A673 (cell line): Measurements from ENCODE around the gene MILR1. TPM values are rescaled to one million over a fixed set of nuclear protein-coding genes. Genes with fewer than 3 reads are reported as not detected.
"Not testable (repeated sequence)": the region's sequence is repeated elsewhere in the genome, so short reads cannot be mapped to it uniquely, and the experiment has no call there.

Source experiments
- BruUV-seq: library from RNA; stranded (reverse); fragments of 400-500 nt; replicated peaks from 2 replicates; lab custom pipeline; 2021; lab: Mats Ljungman, UMichigan
- CTCF ChIA-PET: fragments of 300-600 bp; sonication (Branson Sonifier 250); formaldehyde crosslinking; loops from one replicate; lab custom pipeline; 2022; ENCODE audit warnings: antibody characterized with exemption; lab: Charles Lee
- POLR2A ChIA-PET: fragments of 300-600 bp; sonication (Branson Sonifier 250); formaldehyde crosslinking; loops from one replicate; lab custom pipeline; 2022; ENCODE audit warnings: antibody characterized with exemption; ENCODE audit not compliant: low non-redundant PET; lab: Charles Lee
- DNase-seq: peaks from one replicate; pipeline ENCODE4 v3.0.0-alpha.2; 2015; ENCODE audit warnings: low spot score
- H3K27ac ChIP-seq: fragments of 200-600 bp; sonication (generic); 2 replicates; pipeline ENCODE4 v1.5.1; 2016; ENCODE audit warnings: mixed run types, low read depth, mild to moderate bottlenecking, mixed read lengths, antibody characterized with exemption, low read length; ENCODE audit not compliant: poor library complexity, severe bottlenecking
- H3K27me3 ChIP-seq: fragments of 200-600 bp; sonication (generic); replicated peaks from 2 replicates; pipeline ENCODE4 v1.6.1; 2017; ENCODE audit warnings: mixed run types, low read depth, mild to moderate bottlenecking, mixed read lengths, antibody characterized with exemption, low read length; ENCODE audit not compliant: insufficient read depth, poor library complexity
- H3K36me3 ChIP-seq: fragments of 200-600 bp; sonication (generic); 2 replicates; pipeline ENCODE4 v1.6.1; 2016; ENCODE audit warnings: mixed run types, mild to moderate bottlenecking, mixed read lengths, antibody characterized with exemption, low read length; ENCODE audit not compliant: insufficient read depth, poor library complexity, severe bottlenecking
- H3K4me1 ChIP-seq: fragments of 200-600 bp; sonication (generic); 2 replicates; pipeline ENCODE4 v1.6.1; 2017; ENCODE audit warnings: mixed run types, mild to moderate bottlenecking, mixed read lengths, antibody characterized with exemption, low read length; ENCODE audit not compliant: insufficient read depth, poor library complexity, severe bottlenecking
- H3K4me3 ChIP-seq: fragments of 200-600 bp; sonication (generic); 2 replicates; pipeline ENCODE4 v1.5.1; 2016; ENCODE audit warnings: low read depth, mixed run types, mild to moderate bottlenecking, mixed read lengths, low read length; ENCODE audit not compliant: poor library complexity, severe bottlenecking
- H3K9me3 ChIP-seq: fragments of 200-600 bp; sonication (generic); 2 replicates; pipeline ENCODE4 v1.6.1; 2016; ENCODE audit warnings: mixed run types, low read depth, mild to moderate bottlenecking, mixed read lengths, antibody characterized with exemption, low read length; ENCODE audit not compliant: poor library complexity, severe bottlenecking
- EZH2 ChIP-seq: fragments of 200-600 bp; sonication (generic); IDR thresholded peaks from 2 replicates; pipeline ENCODE4 v1.6.1; 2017; ENCODE audit warnings: borderline replicate concordance, low read depth, mild to moderate bottlenecking, mixed read lengths, antibody characterized with exemption, low read length; ENCODE audit not compliant: poor library complexity, severe bottlenecking
- intact Hi-C: fragments of 100-400 bp; cut with micrococcal nuclease; formaldehyde crosslinking; loops from one replicate; pipeline ENCODE4 v1.10.0; 2022; ENCODE audit not compliant: unreplicated experiment
- total RNA-seq: library from RNA; stranded (reverse); gene quantifications from 2 replicates; pipeline ENCODE4 v1.2.3, GENCODE V29; 2021
- TF ChIP-seq, protein P1 (sequence below): fragments of 300-800, 200-600 bp; sonication (generic); conservative IDR thresholded peaks from 2 replicates; pipeline ENCODE4 v1.5.1; 2017; ENCODE audit warnings: low read depth, mild to moderate bottlenecking, antibody characterized with exemption, low read length, moderate library complexity, mixed read lengths

Gene MILR1
- total RNA-seq, 1 experiment from 2014 or later = not detected

GRCh38 chr17:64418506-64419339 lies 30.2 kb upstream of the MILR1 start:
- Histone ChIP-seq H3K27ac (no peak overlapping the region), H3K4me3 (no peak overlapping the region), H3K36me3 (no peaks in the 10 kb centered on the region), H3K27me3 (no peaks in the 10 kb centered on the region), H3K9me3 (no peaks in the 10 kb centered on the region), H3K4me1 (no peaks in the 10 kb centered on the region)
- ChIA-PET CTCF (interaction anchor here (0.6 to 2.9 kb wide), 12 partner anchors 23 to 585 kb away, joined by 3 to 20 read pairs (median 4); no protein-coding TSS in a partner anchor), POLR2A (no interaction called here)
- intact Hi-C loops = loop anchor here (1.0 kb wide), 2 partner anchors 97 to 111 kb away; no protein-coding TSS in a partner anchor
- TF ChIP-seq EZH2 = no peak
- TF ChIP-seq, protein P1, sequence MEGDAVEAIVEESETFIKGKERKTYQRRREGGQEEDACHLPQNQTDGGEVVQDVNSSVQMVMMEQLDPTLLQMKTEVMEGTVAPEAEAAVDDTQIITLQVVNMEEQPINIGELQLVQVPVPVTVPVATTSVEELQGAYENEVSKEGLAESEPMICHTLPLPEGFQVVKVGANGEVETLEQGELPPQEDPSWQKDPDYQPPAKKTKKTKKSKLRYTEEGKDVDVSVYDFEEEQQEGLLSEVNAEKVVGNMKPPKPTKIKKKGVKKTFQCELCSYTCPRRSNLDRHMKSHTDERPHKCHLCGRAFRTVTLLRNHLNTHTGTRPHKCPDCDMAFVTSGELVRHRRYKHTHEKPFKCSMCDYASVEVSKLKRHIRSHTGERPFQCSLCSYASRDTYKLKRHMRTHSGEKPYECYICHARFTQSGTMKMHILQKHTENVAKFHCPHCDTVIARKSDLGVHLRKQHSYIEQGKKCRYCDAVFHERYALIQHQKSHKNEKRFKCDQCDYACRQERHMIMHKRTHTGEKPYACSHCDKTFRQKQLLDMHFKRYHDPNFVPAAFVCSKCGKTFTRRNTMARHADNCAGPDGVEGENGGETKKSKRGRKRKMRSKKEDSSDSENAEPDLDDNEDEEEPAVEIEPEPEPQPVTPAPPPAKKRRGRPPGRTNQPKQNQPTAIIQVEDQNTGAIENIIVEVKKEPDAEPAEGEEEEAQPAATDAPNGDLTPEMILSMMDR = peak; percentile 71
- BruUV-seq = no TSS peak
- peak; percentile 71 for DNase-seq

DNA sequence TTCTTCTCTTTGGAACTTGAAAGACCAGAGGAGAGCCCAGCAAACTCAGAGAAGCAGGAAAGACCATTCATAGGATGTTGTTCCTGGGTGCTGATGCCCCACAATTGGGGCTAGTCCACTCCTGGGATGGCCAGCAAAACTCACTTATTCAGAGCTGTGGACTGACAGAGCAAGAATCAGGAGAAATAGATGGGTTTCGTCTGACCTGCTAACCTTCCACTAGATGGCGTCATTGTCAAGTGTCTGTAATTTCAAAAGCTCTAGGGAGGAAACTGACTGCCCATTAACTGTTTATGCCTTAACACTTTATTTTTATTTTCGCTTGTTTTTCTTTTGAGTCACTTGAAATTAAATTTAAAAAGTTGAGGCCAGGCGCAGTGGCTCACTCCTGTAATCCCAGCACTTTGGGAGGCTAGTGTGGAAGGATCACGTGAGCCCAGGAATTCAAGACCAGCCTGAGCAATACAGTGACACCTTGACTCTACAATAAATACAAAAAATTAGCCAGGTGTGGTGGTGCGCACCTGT lies 28.7 kb upstream of the MILR1 start:
- no peaks in the 10 kb centered on the region for H3K27me3 ChIP-seq
- no peaks in the 10 kb centered on the region for H3K36me3 ChIP-seq
- no peak overlapping the region for H3K27ac ChIP-seq
- CTCF ChIA-PET = interaction anchor here (0.6 to 2.9 kb wide), 8 partner anchors 24 to 138 kb away, joined by 3 to 20 read pairs (median 4); partner anchors contain the start of gene POLG2
- no peak for TF ChIP-seq EZH2
- TF ChIP-seq, protein P1 = peak; percentile 81
- no TSS peak for BruUV-seq
- DNase-seq = peak; percentile 85
- POLR2A ChIA-PET = no interaction called here
- H3K4me3 ChIP-seq = no peak overlapping the region
- H3K4me1 ChIP-seq = peaks cover 6% of the 10 kb centered on the region
- intact Hi-C loops = loop anchor here (1.0 to 10.0 kb wide), 5 partner anchors 77 to 785 kb away; partner anchors contain the start of gene POLG2
- no peaks in the 10 kb centered on the region for H3K9me3 ChIP-seq

GRCh38 chr17:64422121-64422520 lies 26.8 kb upstream of the MILR1 start:
- BruUV-seq, H3K27me3 ChIP-seq, DNase-seq, H3K27ac ChIP-seq, POLR2A ChIA-PET, H3K4me3 ChIP-seq, H3K9me3 ChIP-seq, H3K36me3 ChIP-seq, H3K4me1 ChIP-seq: not testable (repeated sequence)
- CTCF ChIA-PET = interaction anchor here (1.4 kb wide), 1 partner anchor 10 kb away, joined by 7 read pairs; no protein-coding TSS in a partner anchor
- intact Hi-C loops = loop anchor here (5.0 to 10.0 kb wide), 4 partner anchors 75 to 783 kb away; partner anchors contain the start of gene POLG2
